Endothelial cell of hepatic sinusoid (primary cell): ENCODE results near the gene DPF3.

Experiments
- in situ Hi-C: cut with HindIII; loops from 2 replicates; pipeline ENCODE4 v1.10.0; 2017; ENCODE audit warnings: low sequenced_read_pairs

DPF3 gene

GRCh38 chr14:72745991-72746980, 147.6 kb downstream of the DPF3 start:
- in situ Hi-C loops, result no loop called here

DNA sequence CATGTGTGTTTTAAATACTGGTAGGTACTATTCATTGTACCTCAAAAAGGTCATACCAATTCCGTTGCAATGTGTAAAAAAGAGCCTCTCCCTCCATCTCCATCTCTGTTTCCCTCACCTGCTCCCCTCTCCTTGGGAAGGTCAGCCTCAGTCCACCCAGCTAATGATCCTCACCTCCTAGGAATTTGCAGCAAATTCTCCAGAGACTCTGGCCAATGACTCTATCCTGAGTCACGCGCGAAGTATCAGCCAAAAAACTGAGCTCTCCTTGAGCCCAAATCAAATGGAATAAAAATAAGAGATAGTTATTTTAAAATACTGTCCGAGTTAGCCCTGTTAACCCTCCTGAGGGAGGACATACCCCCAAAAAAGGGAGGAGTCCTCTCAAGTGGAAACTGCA, 148.4 kb downstream of the DPF3 start:
- in situ Hi-C loops, result no loop called here

- in situ Hi-C loops, result no loop called here
These were observed 149.3 kb downstream of the DPF3 start for GRCh38 chr14:72744416-72745120.

DNA sequence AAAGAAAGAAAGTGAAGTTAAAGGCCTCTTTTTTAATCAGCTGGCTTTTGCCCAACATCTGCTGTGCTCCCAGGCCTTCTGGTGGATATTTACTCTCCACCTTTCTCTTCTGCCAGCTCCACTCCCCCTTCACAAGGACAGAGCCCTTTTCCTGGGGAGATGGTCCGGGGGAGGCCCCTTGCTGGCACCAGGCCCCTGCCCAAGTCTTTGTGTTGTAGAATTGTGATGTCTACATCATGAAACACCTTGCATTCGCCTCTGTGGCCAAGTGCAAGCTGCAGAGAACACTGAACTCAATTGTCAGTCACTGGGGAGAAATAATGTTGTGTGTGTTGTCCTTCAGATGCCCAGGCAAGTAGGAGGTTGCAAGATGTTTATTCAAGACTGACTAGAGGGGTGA, 150.3 kb downstream of the DPF3 start:
- in situ Hi-C loops, result no loop called here

DNA sequence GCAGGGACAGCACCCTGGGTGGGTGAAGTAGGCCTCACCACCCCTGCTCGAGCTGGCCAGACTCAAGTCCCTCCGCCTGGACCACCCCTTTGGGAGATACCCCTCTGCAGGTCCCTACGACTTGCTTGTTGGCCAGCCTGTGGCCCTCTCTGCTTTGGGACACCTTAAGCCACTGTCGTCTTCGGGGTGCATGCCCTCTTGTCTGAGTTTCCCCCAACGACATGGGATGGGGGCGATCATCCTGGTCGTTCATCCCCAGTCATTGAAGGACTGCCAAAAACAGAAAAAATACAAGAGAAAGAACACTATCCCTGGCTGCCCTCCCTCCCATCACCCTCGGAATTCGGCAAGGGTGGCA, 151.1 kb downstream of the DPF3 start:
- in situ Hi-C loops, result no loop called here

DNA sequence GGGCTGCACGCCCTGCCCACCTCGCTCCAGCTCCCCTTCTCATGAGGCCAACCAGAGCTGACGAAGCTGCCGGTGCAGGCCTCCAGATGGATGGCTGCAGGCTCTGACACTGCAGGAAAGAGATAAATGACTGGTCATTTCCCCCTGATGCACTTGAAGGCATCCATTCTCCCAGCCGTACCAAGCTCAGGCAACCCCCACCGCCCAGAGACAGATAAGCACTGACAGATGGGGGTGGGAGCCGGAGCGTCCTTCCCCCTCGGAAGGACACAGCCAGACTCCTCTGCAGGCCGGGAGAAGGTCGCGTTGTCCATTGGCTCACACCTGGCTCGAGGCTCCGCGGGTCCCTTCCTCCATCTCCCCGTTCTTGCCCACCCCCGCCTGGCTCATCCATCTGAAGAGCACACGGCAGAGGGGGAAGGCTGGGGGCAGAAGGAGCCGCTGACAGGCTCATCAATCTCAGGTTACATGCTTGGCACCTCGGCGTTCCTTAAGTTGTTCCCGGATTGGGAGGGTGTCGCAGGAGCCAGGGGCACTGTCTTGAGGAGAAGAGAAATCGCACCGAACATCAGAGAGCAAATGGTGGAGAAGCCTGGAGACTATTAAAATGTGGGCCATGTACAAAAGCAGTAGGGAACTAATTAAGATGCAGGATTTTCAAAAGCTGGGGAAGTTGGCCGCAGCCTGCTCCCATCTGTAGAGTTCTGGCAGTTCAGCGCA, 151.6 kb downstream of the DPF3 start:
- in situ Hi-C loops, result no loop called here

GRCh38 chr14:72741826-72742117, 152.1 kb downstream of the DPF3 start:
- in situ Hi-C loops, result no loop called here

DNA sequence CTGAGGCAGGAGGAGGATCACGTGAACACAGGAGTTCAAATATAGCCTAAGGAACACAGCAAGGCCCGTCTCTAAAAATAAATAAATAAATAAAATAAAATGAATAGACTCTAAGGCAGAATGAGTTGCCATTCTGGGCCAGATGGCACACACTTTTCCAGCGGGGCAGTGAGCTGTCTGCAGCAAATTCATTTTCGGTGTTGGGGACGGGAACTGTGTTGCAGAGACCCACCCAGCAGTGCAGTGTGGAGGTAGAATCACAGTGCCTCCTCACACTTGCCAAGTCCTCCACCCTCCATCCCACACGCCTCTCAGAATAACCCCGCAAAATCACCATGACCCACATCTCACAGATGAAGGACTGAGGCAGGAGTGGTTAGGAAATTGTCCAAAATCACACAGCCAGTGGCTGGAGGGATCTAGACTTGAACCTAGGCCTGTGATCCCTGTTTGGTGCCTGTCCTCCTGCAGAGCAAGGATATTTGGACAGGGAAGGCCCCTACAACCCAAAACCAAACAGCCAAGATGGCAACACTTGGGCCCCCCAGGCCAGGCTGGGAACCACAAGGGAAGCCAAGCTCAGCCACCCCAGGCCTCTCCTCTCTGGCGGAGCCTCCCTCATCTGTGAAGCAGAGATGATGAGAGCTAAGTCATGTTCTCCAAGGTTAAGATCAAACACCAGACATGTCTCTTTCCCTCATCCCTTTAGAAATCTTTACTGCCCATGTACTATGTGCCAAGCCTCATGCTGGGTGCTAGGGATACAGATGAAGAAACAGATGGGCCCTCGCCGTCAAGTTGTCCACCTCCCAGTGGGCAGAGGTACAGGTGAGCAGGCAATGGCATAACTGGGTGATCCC, 152.7 kb downstream of the DPF3 start:
- in situ Hi-C loops, result no loop called here

- in situ Hi-C loops, result no loop called here
These were observed 153.4 kb downstream of the DPF3 start for GRCh38 chr14:72740504-72740961.

DNA sequence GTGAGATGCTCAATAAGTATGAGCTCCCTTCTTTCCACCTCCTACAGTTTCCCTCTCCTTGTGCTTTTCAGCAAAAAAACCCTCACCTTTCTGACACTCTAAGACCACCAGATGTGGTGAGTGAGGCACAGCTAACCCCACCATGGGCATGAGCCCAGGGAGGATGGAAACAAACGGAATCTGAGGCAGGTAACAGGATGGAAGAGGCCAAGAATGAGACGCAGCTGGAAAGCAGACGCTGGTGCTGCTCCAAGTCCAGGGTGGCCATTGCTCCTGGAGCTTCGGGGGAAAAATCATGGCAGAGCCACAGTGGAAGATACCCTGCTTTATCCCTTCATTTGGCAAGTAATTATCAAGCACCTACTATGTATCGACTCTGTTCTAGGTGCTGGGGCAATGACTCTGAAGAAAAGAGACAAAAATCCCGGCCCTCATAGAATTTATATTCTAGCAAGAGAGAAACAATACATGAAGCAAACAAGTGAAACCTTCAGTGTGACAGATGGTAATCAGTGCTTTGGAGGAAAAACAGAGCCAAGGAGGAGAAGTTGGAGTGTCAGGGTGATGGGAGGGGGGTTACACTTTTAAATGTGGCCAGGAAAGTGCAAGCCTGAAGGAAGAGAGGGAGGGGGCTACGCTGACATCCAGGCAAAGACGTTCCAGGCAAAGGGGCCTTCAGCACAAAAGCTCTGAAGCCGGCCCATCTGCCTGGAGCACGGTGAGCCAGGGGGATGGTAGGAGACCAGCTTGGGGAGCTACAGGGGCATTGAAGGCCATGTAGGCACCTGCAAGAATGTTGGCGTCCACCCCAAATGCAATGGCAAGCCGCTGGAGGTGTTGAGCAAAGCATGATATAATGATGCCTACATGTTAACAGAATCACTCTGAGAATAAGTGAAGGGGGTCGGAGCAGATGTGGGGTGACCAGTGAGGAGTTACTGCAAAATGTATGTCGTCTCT, 154.2 kb downstream of the DPF3 start:
- in situ Hi-C loops, result no loop called here

DNA sequence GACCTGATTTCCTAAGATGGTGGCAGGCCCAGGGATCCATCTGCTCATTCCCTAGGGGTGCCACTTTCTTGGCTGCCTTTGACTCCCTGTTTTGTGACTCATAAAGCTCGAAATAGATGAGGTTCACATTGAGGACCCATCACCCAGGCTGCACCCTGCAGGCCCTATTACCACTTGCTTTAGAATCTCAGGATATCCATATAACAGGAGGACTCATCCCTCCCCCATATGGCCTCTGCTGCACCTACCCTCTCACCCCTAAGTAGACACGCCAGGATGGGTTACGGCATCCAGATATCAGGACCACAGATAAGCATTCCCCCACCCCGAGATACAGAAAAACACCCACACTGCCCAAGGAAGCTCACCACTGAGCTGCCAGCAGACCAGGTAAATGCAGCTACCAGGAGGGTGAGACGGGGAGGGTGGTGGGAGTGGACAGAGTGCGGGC, 155.7 kb downstream of the DPF3 start:
- in situ Hi-C loops, result no loop called here

GRCh38 chr14:72737560-72737943, 156.3 kb downstream of the DPF3 start:
- in situ Hi-C loops, result no loop called here

DNA sequence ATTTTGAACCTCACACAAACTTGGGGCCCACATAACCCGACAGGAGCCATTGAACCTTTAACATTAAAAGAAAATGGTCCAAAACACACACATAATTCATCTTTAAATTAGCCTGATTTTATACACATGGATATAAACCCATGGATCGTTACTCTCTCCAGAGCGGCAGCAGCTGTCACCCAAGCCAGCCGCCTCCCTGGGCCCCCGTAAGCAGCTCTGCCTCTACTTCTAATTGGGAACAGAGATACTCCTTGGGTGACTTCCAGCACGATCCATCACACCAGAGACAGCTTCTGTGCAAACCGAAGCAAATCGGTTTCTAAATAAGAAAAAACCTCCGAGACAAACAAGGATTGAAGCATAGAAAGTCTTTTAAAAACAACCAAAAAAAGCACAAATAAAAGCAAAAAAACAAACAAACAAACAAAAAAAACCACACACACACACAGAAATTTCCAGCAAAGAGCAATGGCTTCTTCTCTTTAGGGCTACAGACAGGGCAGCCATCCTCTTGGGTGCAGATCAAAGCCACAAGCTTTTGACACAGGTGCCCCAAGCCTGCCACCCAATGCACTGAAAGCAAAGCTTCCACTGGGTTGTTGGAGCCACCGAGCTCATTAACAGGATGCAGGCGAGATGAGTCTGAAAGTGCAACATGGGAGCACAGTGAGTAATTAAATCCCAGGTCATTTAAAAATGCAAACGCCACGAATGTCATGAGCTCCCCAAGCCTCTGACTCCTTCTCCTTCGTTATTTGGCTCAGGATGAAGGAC, 156.9 kb downstream of the DPF3 start:
- in situ Hi-C loops, result no loop called here

DNA sequence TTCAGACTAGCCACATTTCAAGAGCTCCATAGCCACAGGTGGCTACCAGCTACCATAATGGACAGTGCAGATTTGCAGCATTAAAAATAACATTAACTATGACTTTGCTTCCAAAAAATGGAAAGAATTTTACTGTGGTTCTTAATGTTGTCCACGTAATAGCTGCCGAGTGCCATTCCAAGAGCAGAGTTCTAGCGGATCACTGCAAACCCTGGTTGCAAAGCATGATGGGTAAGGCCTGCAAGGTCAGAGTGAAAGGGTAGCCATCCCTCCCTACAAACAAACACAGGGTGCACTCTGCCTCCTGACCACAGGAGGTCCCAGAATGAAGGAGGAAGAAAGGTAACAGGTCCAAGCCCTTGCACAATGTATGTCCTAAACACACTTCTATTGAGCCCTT, 157.6 kb downstream of the DPF3 start:
- in situ Hi-C loops, result no loop called here

GRCh38 chr14:72732022-72732780, 161.7 kb downstream of the DPF3 start:
- in situ Hi-C loops, result no loop called here

DNA sequence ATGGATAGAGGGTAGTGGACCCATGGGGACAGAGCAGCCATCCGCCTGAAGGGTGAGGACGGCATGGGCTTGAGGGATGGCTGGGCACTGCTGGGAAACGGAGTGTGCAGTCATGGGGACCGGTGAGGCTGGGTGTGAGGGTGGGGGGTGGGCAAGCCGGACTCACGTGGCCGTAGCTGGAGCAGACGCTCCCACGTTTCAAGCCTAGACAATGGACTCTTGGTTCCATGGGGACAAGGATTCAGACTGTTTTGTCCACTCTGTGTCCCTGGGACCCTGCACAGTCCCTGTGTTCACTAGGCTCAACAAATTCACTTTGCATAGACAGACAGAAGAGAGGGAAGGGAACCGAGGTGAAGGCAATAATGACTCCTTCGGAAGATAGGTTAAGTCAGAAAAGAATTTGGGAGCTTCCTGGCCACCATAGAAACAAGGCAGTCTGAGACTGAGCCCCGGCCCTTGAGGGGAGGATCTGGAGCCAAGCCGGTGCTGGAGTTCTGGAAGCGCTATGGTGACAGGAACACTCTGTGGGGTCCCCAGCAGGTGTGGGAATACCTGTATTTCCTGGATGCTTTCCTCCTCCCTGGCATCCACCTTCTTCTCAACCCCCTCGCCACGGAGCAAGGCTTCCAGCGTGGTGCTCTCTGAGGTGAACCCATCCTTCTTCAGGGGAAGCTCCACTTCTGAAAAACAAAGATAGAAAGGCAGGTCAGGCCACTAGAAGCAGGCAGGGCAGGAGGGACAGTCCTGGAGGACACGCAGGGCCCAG, 162.5 kb downstream of the DPF3 start:
- in situ Hi-C loops, result no loop called here

DNA sequence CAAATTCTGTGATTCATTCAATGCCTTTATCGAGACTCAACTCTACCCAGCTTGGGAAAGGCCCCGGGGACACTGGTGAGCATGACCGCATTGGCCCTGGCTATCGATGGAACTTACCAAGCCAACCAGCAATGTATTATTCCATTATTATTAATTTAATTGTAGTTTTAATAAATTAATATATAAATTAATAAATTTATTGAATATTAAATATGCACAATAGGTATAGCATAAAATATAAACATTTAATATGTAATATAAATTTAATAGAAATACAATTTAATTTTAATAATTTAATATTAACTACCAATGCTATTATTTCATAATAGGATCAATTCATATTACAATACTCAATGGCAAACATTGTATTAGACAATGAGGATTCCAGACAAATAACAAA, 163.4 kb downstream of the DPF3 start:
- in situ Hi-C loops, result no loop called here
